ENCODE measurements around the gene ZNF426. TPM values are rescaled to one million over a fixed set of nuclear protein-coding genes. Genes with fewer than 3 reads are reported as not detected.

Gene ZNF426
- total and polyA plus RNA-seq, 2 donors (not counting 3 experiments of a cell fraction or from before 2014, with no cell fraction given), result 2.4 to 16.1 TPM

GRCh38 chr19:9523885-9524474, 14.5 kb downstream of the ZNF426 start:
- Histone ChIP-seq H4K20me1 (replicated peaks; ENCODE audit: control insufficient read depth, extremely low read depth, insufficient read depth, low read length) (no peaks in the 10 kb centered on the region), H3K36me3 (ENCODE audit: control insufficient read depth in 2 of 2, extremely low read depth in 1 of 2, insufficient read depth in 2 of 2, low read length in 2 of 2) (peaks cover 6 to 8% of the 10 kb centered on the region in 2 experiments), H3K9me1 (replicated peaks; ENCODE audit: control insufficient read depth, extremely low read depth, insufficient read depth, low read length) (no peaks in the 10 kb centered on the region), H3K9ac (replicated peaks; ENCODE audit: extremely low read depth, insufficient read depth, low read length) (no peak overlapping the region), H3K27ac (ENCODE audit: insufficient read depth, low read depth, low read length) (no peak overlapping the region), H3K4me1 (ENCODE audit: control insufficient read depth, extremely low read depth, insufficient read depth, low read length) (no peaks in the 10 kb centered on the region), H3K4me3 (replicated peaks in 1 of 3; ENCODE audit: insufficient read depth in 1 of 3, low read depth in 1 of 3, low read length in 3 of 3) (no peak overlapping the region), H3K79me2 (ENCODE audit: control insufficient read depth, insufficient read depth, low read length) (no peaks in the 10 kb centered on the region), H3K4me2 (ENCODE audit: insufficient read depth, low read length) (no peak overlapping the region), H3K9me3 (replicated peaks; ENCODE audit: control insufficient read depth, insufficient read depth, low read length) (peaks cover 37% of the 10 kb centered on the region), H3K27me3 (ENCODE audit: control insufficient read depth in 2 of 2, insufficient read depth in 2 of 2, low read length in 2 of 2) (no peaks in the 10 kb centered on the region), H2AFZ (ENCODE audit: low read depth, low read length) (no peak overlapping the region)
- TF ChIP-seq JUN (IDR thresholded peaks at IDR 0.05; ENCODE audit: borderline replicate concordance, insufficient read depth, insufficient read length, low read depth), result no peak
- TF ChIP-seq EZH2 (IDR thresholded peaks at IDR 0.05; ENCODE audit: borderline replicate concordance, low read depth, low read length, severe bottlenecking), result no peak
- TF ChIP-seq MAX (IDR thresholded peaks at IDR 0.05; ENCODE audit: insufficient read depth, insufficient read length), result no peak
- TF ChIP-seq GATA2 (IDR thresholded peaks at IDR 0.05; ENCODE audit: insufficient read depth, insufficient read length, low read depth, low read length), result no peak
- no peak for TF ChIP-seq POLR2AphosphoS5 (IDR thresholded peaks at IDR 0.05; ENCODE audit: insufficient read depth, low read depth, low read length)
- no peak for TF ChIP-seq MYC (IDR thresholded peaks at IDR 0.05; ENCODE audit: low read depth, low read length)
- no peak for TF ChIP-seq POLR2A (IDR thresholded peaks at IDR 0.05; ENCODE audit: low read depth, low read length)
- TF ChIP-seq CTCF (IDR thresholded peaks at IDR 0.05; ENCODE audit: extremely low read depth in 1 of 2, insufficient read depth in 1 of 2, low read depth in 1 of 2, low read length in 2 of 2), result no peak
- TF ChIP-seq FOS (IDR thresholded peaks at IDR 0.05; ENCODE audit: borderline replicate concordance, insufficient read depth, low read length), result no peak
- POLR2A ChIA-PET, result no interaction called here
- CTCF ChIA-PET, result no interaction called here
- DNase-seq (ENCODE audit: low read depth, low spot score), result no peak
- dilution Hi-C loops (cut with MboI; ENCODE audit: extremely low pct_ligation_motif_present, low sequenced_read_pairs), result no loop called here
- FAIRE-seq, result no peak
- intact Hi-C loops (cut with micrococcal nuclease), result loop anchor here (10.0 kb wide), 1 partner anchor 179 kb away; no protein-coding TSS in a partner anchor
- BruUV-seq (replicated peaks), result no TSS peak

All from endothelial cell of umbilical vein (primary cell).